Neural progenitor cell (in vitro differentiated cells): ENCODE data around the gene SARDH. TPM values are rescaled to one million over a fixed set of nuclear protein-coding genes. Genes with fewer than 3 reads are reported as not detected.
"Not testable (repeated sequence)": the region's sequence is repeated elsewhere in the genome, so short reads cannot be mapped to it uniquely, and the experiment has no call there.

ENCODE experiments used
- DNase-seq: peaks from one replicate; pipeline ENCODE4 v3.0.0-alpha.2; 2016; ENCODE audit warnings: low spot score
- H2AFZ ChIP-seq: fragments of 200-600 bp; sonication (generic); replicated peaks from 2 replicates; pipeline ENCODE4 v1.6.1; 2016; ENCODE audit warnings: antibody characterized with exemption
- H3F3A ChIP-seq: fragments of 200-600 bp; sonication (generic); 2 replicates; pipeline ENCODE4 v1.6.1; 2016; ENCODE audit warnings: antibody characterized with exemption, low read depth
- H3K27ac ChIP-seq: fragments of 200-600 bp; sonication (generic); 2 replicates; pipeline ENCODE4 v1.5.1; 2016; ENCODE audit warnings: mild to moderate bottlenecking
- H3K27me3 ChIP-seq: fragments of 200-600 bp; sonication (generic); 2 replicates; pipeline ENCODE4 v1.6.1; 2016; ENCODE audit warnings: mild to moderate bottlenecking, moderate library complexity
- H3K36me3 ChIP-seq: fragments of 200-600 bp; sonication (generic); 2 replicates; pipeline ENCODE4 v1.5.1; 2016
- H3K4me1 ChIP-seq: fragments of 200-600 bp; sonication (generic); 2 replicates; pipeline ENCODE4 v1.6.1; 2016; ENCODE audit warnings: mixed run types
- H3K4me2 ChIP-seq: fragments of 200-600 bp; sonication (generic); 2 replicates; pipeline ENCODE4 v1.6.1; 2016
- H3K4me3 ChIP-seq: fragments of 200-600 bp; sonication (generic); 2 replicates; pipeline ENCODE4 v1.5.1; 2016
- H3K79me2 ChIP-seq: fragments of 200-600 bp; sonication (generic); 2 replicates; pipeline ENCODE4 v1.6.1; 2016; ENCODE audit warnings: low read depth
- H3K9ac ChIP-seq: fragments of 200-600 bp; sonication (generic); 2 replicates; pipeline ENCODE4 v1.6.1; 2016
- H3K9me3 ChIP-seq: fragments of 200-600 bp; sonication (generic); 2 replicates; pipeline ENCODE4 v1.5.1; 2016; ENCODE audit warnings: low read depth
- H4K20me1 ChIP-seq: fragments of 200-600 bp; sonication (generic); 2 replicates; pipeline ENCODE4 v1.6.1; 2016; ENCODE audit warnings: low read depth
- H3K27ac Mint-ChIP-seq: 3 replicates; pipeline ENCODE4 v1.8.0; 2021; ENCODE audit warnings: mixed read lengths
- H3K27me3 Mint-ChIP-seq: 2 replicates; pipeline ENCODE4 v1.8.0; 2022; ENCODE audit warnings: low read depth, mild to moderate bottlenecking, inconsistent platforms, moderate library complexity, mixed read lengths; ENCODE audit not compliant: insufficient read depth
- H3K36me3 Mint-ChIP-seq: 3 replicates; pipeline ENCODE4 v1.8.0; 2021; ENCODE audit warnings: mixed read lengths
- H3K4me1 Mint-ChIP-seq: 3 replicates; pipeline ENCODE4 v1.8.0; 2021; ENCODE audit warnings: mixed read lengths
- H3K4me3 Mint-ChIP-seq: 3 replicates; pipeline ENCODE4 v1.8.0; 2021; ENCODE audit warnings: mild to moderate bottlenecking, moderate library complexity, mixed read lengths
- H3K9me3 Mint-ChIP-seq: 3 replicates; pipeline ENCODE4 v1.8.0; 2020; ENCODE audit warnings: mixed read lengths
- CTCF ChIP-seq: fragments of 200-600 bp; sonication (generic); IDR thresholded peaks from 2 replicates; pipeline ENCODE4 v1.5.1; 2017; ENCODE audit warnings: antibody characterized with exemption, mild to moderate bottlenecking
- EZH2 ChIP-seq: fragments of 200-600 bp; sonication (generic); IDR thresholded peaks from 2 replicates; pipeline ENCODE4 v1.6.1; 2017; ENCODE audit warnings: antibody characterized with exemption, mild to moderate bottlenecking, moderate library complexity
- EZH2phosphoT487 ChIP-seq: fragments of 200-600 bp; sonication (generic); IDR thresholded peaks from 2 replicates; pipeline ENCODE4 v1.6.1; 2017; ENCODE audit warnings: antibody characterized with exemption
- total RNA-seq: library from RNA; depleted of rRNA; stranded (reverse); fragments of >200 nt; gene quantifications from 2 replicates; pipeline ENCODE4 v1.2.3, GENCODE V29; 2015; ENCODE audit warnings: low replicate concordance

The SARDH gene
- total RNA-seq, 1 donor from 2014 or later, result 3.9 TPM

- Histone ChIP-seq H3F3A (no peaks in the 10 kb centered on the region), H3K36me3 (no peaks in the 10 kb centered on the region), H3K4me2 (no peak overlapping the region), H3K79me2 (no peaks in the 10 kb centered on the region), H3K4me3 (no peak overlapping the region), H3K4me1 (no peaks in the 10 kb centered on the region), H4K20me1 (no peaks in the 10 kb centered on the region), H3K27ac (no peak overlapping the region), H3K27me3 (peaks cover 5% of the 10 kb centered on the region), H3K9me3 (no peaks in the 10 kb centered on the region), H2AFZ (no peak overlapping the region), H3K9ac (no peak overlapping the region)
- H3K27me3 Mint-ChIP-seq, result peaks cover 17% of the 10 kb centered on the region
- no peak for TF ChIP-seq EZH2phosphoT487
- no peak for TF ChIP-seq EZH2
- TF ChIP-seq CTCF, result no peak
- H3K4me1 Mint-ChIP-seq, result no peaks in the 10 kb centered on the region
- DNase-seq, result no peak
- H3K36me3 Mint-ChIP-seq, result no peaks in the 10 kb centered on the region
- no peak overlapping the region for H3K4me3 Mint-ChIP-seq
- H3K9me3 Mint-ChIP-seq, result peaks cover 9% of the 10 kb centered on the region
- no peak overlapping the region for H3K27ac Mint-ChIP-seq
Observed at GRCh38 chr9:133627341-133627740, 110.8 kb downstream of the SARDH start.

- H3K9ac ChIP-seq, H4K20me1 ChIP-seq, H3K9me3 Mint-ChIP-seq, H3K4me3 ChIP-seq, H3F3A ChIP-seq, H3K36me3 ChIP-seq, H3K36me3 Mint-ChIP-seq, H3K4me1 Mint-ChIP-seq, H3K4me1 ChIP-seq, H3K27ac Mint-ChIP-seq, H3K27ac ChIP-seq, H3K9me3 ChIP-seq, H3K79me2 ChIP-seq, H2AFZ ChIP-seq, DNase-seq, H3K4me3 Mint-ChIP-seq, H3K4me2 ChIP-seq: not testable (repeated sequence)
- peaks cover 15% of the 10 kb centered on the region for H3K27me3 Mint-ChIP-seq
- peaks cover 12% of the 10 kb centered on the region for H3K27me3 ChIP-seq
Observed at GRCh38 chr9:133626008-133626407, 112.1 kb downstream of the SARDH start.

GRCh38 chr9:133622555-133622954 is 115.6 kb downstream of the SARDH start:
- TF ChIP-seq CTCF (no peak), EZH2phosphoT487 (no peak), EZH2 (no peak)
- Histone ChIP-seq H3K79me2 (no peaks in the 10 kb centered on the region), H4K20me1 (no peaks in the 10 kb centered on the region), H2AFZ (no peak overlapping the region), H3K4me1 (no peaks in the 10 kb centered on the region), H3K9ac (no peak overlapping the region), H3K4me3 (no peak overlapping the region), H3F3A (no peaks in the 10 kb centered on the region), H3K9me3 (no peaks in the 10 kb centered on the region), H3K36me3 (no peaks in the 10 kb centered on the region), H3K4me2 (no peak overlapping the region), H3K27me3 (peaks cover 27% of the 10 kb centered on the region), H3K27ac (no peak overlapping the region)
- H3K27me3 Mint-ChIP-seq, result peaks cover 24% of the 10 kb centered on the region
- no peak overlapping the region for H3K4me3 Mint-ChIP-seq
- H3K27ac Mint-ChIP-seq, result no peak overlapping the region
- DNase-seq, result no peak
- peaks cover 2% of the 10 kb centered on the region for H3K4me1 Mint-ChIP-seq
- peaks cover 12% of the 10 kb centered on the region for H3K9me3 Mint-ChIP-seq
- H3K36me3 Mint-ChIP-seq, result no peaks in the 10 kb centered on the region

GRCh38 chr9:133621725-133622267 is 116.4 kb downstream of the SARDH start:
- H3K36me3 ChIP-seq, result no peaks in the 10 kb centered on the region
- no peaks in the 10 kb centered on the region for H3F3A ChIP-seq
- H2AFZ ChIP-seq, result no peak overlapping the region
- no peaks in the 10 kb centered on the region for H3K36me3 Mint-ChIP-seq
- H3K4me3 Mint-ChIP-seq, result no peak overlapping the region
- H3K27ac ChIP-seq, result no peak overlapping the region
- H3K4me1 ChIP-seq, result no peaks in the 10 kb centered on the region
- H3K27me3 Mint-ChIP-seq, result peaks cover 20% of the 10 kb centered on the region
- no peak for TF ChIP-seq CTCF
- TF ChIP-seq EZH2phosphoT487, result no peak
- TF ChIP-seq EZH2, result no peak
- no peaks in the 10 kb centered on the region for H3K79me2 ChIP-seq
- H3K9me3 Mint-ChIP-seq, result peaks cover 9% of the 10 kb centered on the region
- peaks cover 27% of the 10 kb centered on the region for H3K27me3 ChIP-seq
- H3K4me1 Mint-ChIP-seq, result peaks cover 2% of the 10 kb centered on the region
- no peak overlapping the region for H3K4me3 ChIP-seq
- no peak overlapping the region for H3K4me2 ChIP-seq
- H4K20me1 ChIP-seq, result no peaks in the 10 kb centered on the region
- DNase-seq, result no peak
- no peak overlapping the region for H3K9ac ChIP-seq
- no peaks in the 10 kb centered on the region for H3K9me3 ChIP-seq
- no peak overlapping the region for H3K27ac Mint-ChIP-seq
